AG04450 (cell line): ENCODE measurements around the gene MRPL46. TPM values are rescaled to one million over a fixed set of nuclear protein-coding genes. Genes with fewer than 3 reads are reported as not detected.

ENCODE experiments used
- CTCF ChIA-PET: fragments of 300-600, 350-600 bp; formaldehyde crosslinking; extraction: SDS; loops from one replicate; lab custom pipeline; 2022; ENCODE audit warnings: antibody characterized with exemption, inconsistent platforms; lab: Charles Lee
- POLR2A ChIA-PET: fragments of 350-600 bp; formaldehyde crosslinking; extraction: SDS; loops from one replicate; lab custom pipeline; 2021; ENCODE audit warnings: antibody characterized with exemption, inconsistent platforms; lab: Yijun Ruan, JAX
- DNase-seq: peaks from one replicate; pipeline ENCODE4 v3.0.0-alpha.2; 2011; ENCODE audit warnings: low read depth, low spot score
- H3K27ac ChIP-seq: one replicate; pipeline ENCODE4 v1.5.1; 2012; ENCODE audit warnings: low read depth, low read length, control low read depth
- H3K27me3 ChIP-seq: one replicate; pipeline ENCODE4 v1.6.0; 2012; ENCODE audit warnings: low read length; ENCODE audit not compliant: control insufficient read depth, insufficient read depth
- H3K4me3 ChIP-seq: 2 replicates; pipeline ENCODE4 v1.5.1; 2011; ENCODE audit warnings: mild to moderate bottlenecking, low read depth, low read length, control low read depth
- H3K9me3 ChIP-seq: 2 replicates; pipeline ENCODE4 v1.5.1; 2012; ENCODE audit warnings: low read length; ENCODE audit not compliant: control insufficient read depth, insufficient read depth
- polyA plus RNA-seq: library from polyadenylated mRNA; depleted of rRNA; stranded (reverse); fragments of >200 nt; gene quantifications from 2 replicates; pipeline ENCODE4 v1.2.3, GENCODE V29; 2011
- TF ChIP-seq, protein P1 (sequence below): IDR thresholded peaks from 2 replicates; pipeline ENCODE4 v1.5.1; 2011; ENCODE audit warnings: low read depth, low read length, control low read depth, inconsistent platforms

MRPL46 gene
- polyA plus RNA-seq, 1 experiment, result 28.0 TPM

DNA sequence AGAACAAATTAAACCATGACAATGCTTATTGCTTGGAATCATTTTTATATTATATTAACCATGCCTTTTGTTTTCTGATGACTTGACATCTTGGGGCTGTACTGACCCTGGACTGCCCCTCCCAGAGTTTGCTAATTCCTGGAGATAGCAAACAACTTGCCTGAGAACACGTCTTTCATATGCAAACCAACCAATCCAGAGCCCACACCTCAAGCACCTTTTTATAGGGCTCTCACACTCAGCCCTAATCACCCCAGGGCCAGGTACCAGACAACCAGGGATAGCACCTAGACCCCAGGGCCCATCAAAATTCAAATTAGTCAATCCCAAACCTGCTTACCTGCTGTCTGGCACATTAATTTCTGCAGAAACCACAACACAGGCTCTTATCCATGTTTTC is 37.3 kb upstream of the MRPL46 start:
- Histone ChIP-seq H3K9me3 (no peaks in the 10 kb centered on the region), H3K4me3 (no peak overlapping the region), H3K27me3 (no peaks in the 10 kb centered on the region), H3K27ac (no peak overlapping the region)
- no peak for DNase-seq
- TF ChIP-seq, protein P1, sequence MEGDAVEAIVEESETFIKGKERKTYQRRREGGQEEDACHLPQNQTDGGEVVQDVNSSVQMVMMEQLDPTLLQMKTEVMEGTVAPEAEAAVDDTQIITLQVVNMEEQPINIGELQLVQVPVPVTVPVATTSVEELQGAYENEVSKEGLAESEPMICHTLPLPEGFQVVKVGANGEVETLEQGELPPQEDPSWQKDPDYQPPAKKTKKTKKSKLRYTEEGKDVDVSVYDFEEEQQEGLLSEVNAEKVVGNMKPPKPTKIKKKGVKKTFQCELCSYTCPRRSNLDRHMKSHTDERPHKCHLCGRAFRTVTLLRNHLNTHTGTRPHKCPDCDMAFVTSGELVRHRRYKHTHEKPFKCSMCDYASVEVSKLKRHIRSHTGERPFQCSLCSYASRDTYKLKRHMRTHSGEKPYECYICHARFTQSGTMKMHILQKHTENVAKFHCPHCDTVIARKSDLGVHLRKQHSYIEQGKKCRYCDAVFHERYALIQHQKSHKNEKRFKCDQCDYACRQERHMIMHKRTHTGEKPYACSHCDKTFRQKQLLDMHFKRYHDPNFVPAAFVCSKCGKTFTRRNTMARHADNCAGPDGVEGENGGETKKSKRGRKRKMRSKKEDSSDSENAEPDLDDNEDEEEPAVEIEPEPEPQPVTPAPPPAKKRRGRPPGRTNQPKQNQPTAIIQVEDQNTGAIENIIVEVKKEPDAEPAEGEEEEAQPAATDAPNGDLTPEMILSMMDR, result no peak
- POLR2A ChIA-PET, result no interaction called here
- CTCF ChIA-PET, result interaction anchor here (1.1 kb wide), 1 partner anchor 8 kb away, joined by 3 read pairs; no protein-coding TSS in a partner anchor

DNA sequence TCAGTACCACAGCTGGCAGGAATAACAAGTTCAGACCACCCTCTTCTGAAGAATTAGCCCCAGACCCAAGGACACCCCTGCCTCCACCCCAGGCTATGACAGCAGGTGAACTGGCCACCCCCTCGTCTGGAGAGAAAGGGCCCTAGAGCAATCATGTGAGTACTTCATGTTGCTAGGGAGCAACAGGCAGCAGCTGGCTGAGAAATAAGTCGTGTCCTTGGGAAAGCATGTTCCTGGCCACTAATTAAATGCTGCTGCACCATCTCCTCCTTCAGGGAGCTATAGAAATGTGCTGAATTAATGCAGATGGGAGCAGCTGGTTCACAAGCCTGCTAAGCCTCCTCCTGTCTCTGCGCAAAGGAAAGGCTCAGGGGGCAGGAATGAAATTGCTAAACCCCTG is 31.8 kb upstream of the MRPL46 start:
- no peak overlapping the region for H3K27ac ChIP-seq
- H3K4me3 ChIP-seq, result no peak overlapping the region
- CTCF ChIA-PET, result no interaction called here
- TF ChIP-seq, protein P1, result no peak
- no peaks in the 10 kb centered on the region for H3K9me3 ChIP-seq
- H3K27me3 ChIP-seq, result no peaks in the 10 kb centered on the region
- POLR2A ChIA-PET, result no interaction called here
- DNase-seq, result no peak

DNA sequence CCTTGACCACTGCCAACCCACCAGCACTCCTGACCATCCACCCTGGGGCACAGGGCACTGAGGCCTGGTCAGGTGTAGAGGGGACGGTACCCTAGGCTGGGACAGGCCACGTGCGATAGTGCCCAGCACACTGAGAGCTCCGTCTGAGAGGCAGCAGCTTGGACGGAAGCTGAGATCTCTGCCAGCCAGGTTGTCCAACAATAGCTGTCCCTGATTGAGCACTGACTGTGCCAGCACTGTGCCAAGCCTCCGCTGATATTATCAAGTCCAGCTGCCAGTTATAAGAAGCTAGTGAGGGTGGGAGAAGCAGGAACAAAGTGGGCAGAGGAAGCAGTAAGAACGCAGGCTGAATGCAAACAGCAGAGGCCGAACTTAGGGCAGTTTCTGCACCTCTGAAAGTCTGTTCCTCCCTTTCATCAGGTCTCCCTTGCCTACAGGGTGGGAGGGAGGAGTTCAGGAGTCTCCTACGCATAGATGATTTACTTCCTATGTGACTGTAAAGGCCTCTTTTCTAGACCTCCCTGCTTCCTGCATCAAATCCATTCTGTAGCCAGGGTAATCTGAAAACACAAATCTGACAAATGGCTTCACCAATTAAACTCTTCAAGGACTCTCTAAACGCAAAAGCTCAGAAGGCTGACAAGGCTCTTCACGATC is 30.0 kb upstream of the MRPL46 start:
- no peak overlapping the region for H3K27ac ChIP-seq
- H3K9me3 ChIP-seq, result no peaks in the 10 kb centered on the region
- no peaks in the 10 kb centered on the region for H3K27me3 ChIP-seq
- ChIA-PET POLR2A (no interaction called here), CTCF (no interaction called here)
- DNase-seq, result no peak
- H3K4me3 ChIP-seq, result no peak overlapping the region
- TF ChIP-seq, protein P1, result no peak

DNA sequence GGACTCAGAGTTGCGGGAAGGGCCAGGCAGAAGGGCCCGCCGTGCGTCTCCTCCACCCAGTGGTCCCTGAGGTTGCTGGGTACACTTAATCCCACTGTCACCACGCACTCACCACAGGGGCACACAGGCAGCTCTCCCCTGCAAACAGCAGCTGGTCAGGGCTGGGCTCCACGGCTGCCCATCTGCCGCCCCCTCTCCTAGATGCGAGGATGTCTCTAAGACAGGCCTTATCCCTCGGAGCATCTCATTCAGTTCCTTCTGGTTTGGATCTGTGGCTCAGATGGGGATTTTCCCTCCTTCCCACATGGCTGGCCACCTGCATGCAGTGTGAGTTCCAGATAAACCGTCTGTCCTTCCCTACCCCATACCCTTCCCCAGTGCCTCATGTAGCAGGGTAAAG is 26.7 kb upstream of the MRPL46 start:
- no peaks in the 10 kb centered on the region for H3K27me3 ChIP-seq
- CTCF ChIA-PET, result no interaction called here
- POLR2A ChIA-PET, result no interaction called here
- TF ChIP-seq, protein P1, result no peak
- H3K4me3 ChIP-seq, result no peak overlapping the region
- H3K27ac ChIP-seq, result no peak overlapping the region
- no peaks in the 10 kb centered on the region for H3K9me3 ChIP-seq
- DNase-seq, result no peak

DNA sequence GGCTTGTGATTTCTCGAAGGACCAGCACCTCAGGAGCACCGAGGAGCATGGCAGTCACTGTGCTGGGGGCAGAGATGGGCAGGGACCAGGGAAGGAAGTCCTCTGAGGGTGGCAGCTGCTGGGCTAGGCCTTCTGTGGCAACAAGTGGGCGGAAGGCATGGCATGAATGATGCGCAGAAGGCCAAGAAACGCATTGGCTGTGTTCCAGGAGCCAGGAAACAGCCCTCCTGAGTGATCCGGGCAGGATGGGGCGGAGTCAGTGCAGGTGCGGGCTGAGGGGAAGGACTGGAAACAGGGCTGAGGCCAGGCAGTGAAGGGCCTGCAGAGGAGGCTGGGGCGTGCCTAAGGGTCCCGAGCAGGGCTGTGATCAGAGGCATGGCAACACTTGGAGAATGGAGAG is 24.0 kb upstream of the MRPL46 start:
- ChIA-PET CTCF (no interaction called here), POLR2A (no interaction called here)
- TF ChIP-seq, protein P1, result no peak
- no peak overlapping the region for H3K4me3 ChIP-seq
- H3K9me3 ChIP-seq, result no peaks in the 10 kb centered on the region; the same call in 1 of the 2 replicates
- H3K27me3 ChIP-seq, result no peaks in the 10 kb centered on the region
- no peak for DNase-seq
- H3K27ac ChIP-seq, result no peak overlapping the region
